Gastrocnemius medialis (tissue), 4 donors: ENCODE results near the gene SGTA. TPM values are rescaled to one million over a fixed set of nuclear protein-coding genes. Genes with fewer than 3 reads are reported as not detected.

ENCODE experiments used
- ATAC-seq, 2 donors: fragments of 150-250 bp; one replicate each; pipeline ENCODE4 v1.9.1; 2016
- DNase-seq, 2 donors: peaks; one replicate each; pipeline ENCODE4 v3.0.0-alpha.2; 2019
- H3K27ac ChIP-seq, 4 donors: fragments of 200-600 bp; sonication (generic); 1 replicate in 1 of 4; 2 replicates in 3 of 4; pipeline ENCODE4 v1.5.1; 2016 to 2018; ENCODE audit warnings: mild to moderate bottlenecking in 2 of 4, moderate library complexity in 1 of 4
- H3K27me3 ChIP-seq, 3 donors: fragments of 200-600 bp; sonication (generic) in 2 of 3; 1 replicate in 1 of 3; 2 replicates in 2 of 3; pipeline versions ENCODE4 v1.5.1 to v1.6.0; 2016 to 2019; ENCODE audit warnings: mild to moderate bottlenecking in 1 of 3, moderate library complexity in 1 of 3
- H3K36me3 ChIP-seq, 2 donors: fragments of 200-600 bp; sonication (generic) in 1 of 2; one replicate each; pipeline ENCODE4 v1.5.1; 2017 to 2018
- H3K4me1 ChIP-seq, 2 donors: fragments of 200-600 bp; sonication (generic) in 1 of 2; one replicate each; pipeline ENCODE4 v1.5.1; 2016 to 2017; ENCODE audit warnings: mild to moderate bottlenecking in 2 of 2
- H3K4me3 ChIP-seq, 4 donors: fragments of 200-600 bp; sonication (generic) in 3 of 4; 1 replicate in 1 of 4; 2 replicates in 3 of 4; pipeline ENCODE4 v1.5.1; 2016 to 2019; ENCODE audit warnings: mild to moderate bottlenecking in 2 of 4
- H3K9me3 ChIP-seq, 3 donors: fragments of 200-600 bp; sonication (generic) in 2 of 3; 1 replicate in 1 of 3; 2 replicates in 2 of 3; pipeline ENCODE4 v1.5.1; 2016 to 2019
- CTCF ChIP-seq, 5 experiments: fragments of 450-650 bp in 3 of 5; fragments of 200-600 bp in 2 of 5; sonication (generic) in 2 of 5; IDR thresholded peaks in 4 of 5; conservative IDR thresholded peaks in 1 of 5; 1 replicate in 4 of 5; 2 replicates in 1 of 5; pipeline ENCODE4 v1.5.1; 2016 to 2019; ENCODE audit warnings: antibody characterized with exemption in 5 of 5, mild to moderate bottlenecking in 3 of 5, moderate library complexity in 3 of 5
- POLR2A ChIP-seq, 2 donors: fragments of 450-650 bp; IDR thresholded peaks; one replicate each; pipeline ENCODE4 v1.6.1; 2017; ENCODE audit warnings: antibody characterized with exemption in 2 of 2, mild to moderate bottlenecking in 2 of 2, moderate library complexity in 2 of 2
- in situ Hi-C, 4 donors: fragments of 200-750 bp; cut with MboI; loops; one replicate each; pipeline versions ENCODE4 v1.15.0 to v1.8.0; 2017; ENCODE audit warnings: low sequenced_read_pairs in 4 of 4
- intact Hi-C: fragments of 100-400 bp; cut with DNase I; formaldehyde crosslinking; loops from one replicate; pipeline ENCODE4 v1.15.1; 2023; ENCODE audit warnings: low total_unique reads
- total RNA-seq, 4 donors: library from RNA; depleted of rRNA; stranded (reverse); fragments of >200 nt; gene quantifications; one replicate each; pipeline versions ENCODE4 v1.1.0 to v1.2.3, GENCODE V29; 2016

SGTA gene
- total RNA-seq, 4 donors from 2014 or later, result 70.0 to 114 (median 91.2) TPM

- in situ Hi-C loops, result loop anchor here in 1 of 4 donors (5.0 kb wide), 1 partner anchor 99 kb away; no protein-coding TSS in a partner anchor
Observed at GRCh38 chr19:2751438-2751830, 31.6 kb downstream of the SGTA start.

GRCh38 chr19:2750808-2751437 is 32.1 kb downstream of the SGTA start:
- TF ChIP-seq CTCF (IDR thresholded peaks at IDR 0.05 in 4 of 5, conservative IDR thresholded peaks at IDR 0.05 in 1 of 5) (no peak), POLR2A (IDR thresholded peaks at IDR 0.05) (no peak)
- H3K4me1 ChIP-seq, result peaks cover 0 to 6% of the 10 kb centered on the region in 2 donors
- H3K27me3 ChIP-seq, result no peaks in the 10 kb centered on the region
- no peak overlapping the region for H3K4me3 ChIP-seq
- no peak for ATAC-seq
- H3K36me3 ChIP-seq, result peaks cover 0 to 25% of the 10 kb centered on the region in 2 donors
- in situ Hi-C loops (loop anchor here in 1 of 4 donors (5.0 kb wide), 1 partner anchor 99 kb away; no protein-coding TSS in a partner anchor), intact Hi-C loops (no loop called here)
- H3K9me3 ChIP-seq, result no peaks in the 10 kb centered on the region
- no peak overlapping the region for H3K27ac ChIP-seq
- DNase-seq, result no peak

More at GRCh38 chr19:2751438-2751830, 31.6 kb downstream of the SGTA start:
- no peak for TF ChIP-seq CTCF (IDR thresholded peaks at IDR 0.05 in 4 of 5, conservative IDR thresholded peaks at IDR 0.05 in 1 of 5)
- no peak for TF ChIP-seq POLR2A (IDR thresholded peaks at IDR 0.05)
- intact Hi-C loops, result no loop called here
- no peaks in the 10 kb centered on the region for H3K27me3 ChIP-seq
- DNase-seq (no peak), ATAC-seq (no peak)
- H3K4me1 ChIP-seq, result peaks cover 0 to 6% of the 10 kb centered on the region in 2 donors
- H3K27ac ChIP-seq, result no peak overlapping the region
- H3K36me3 ChIP-seq, result peaks cover 0 to 29% of the 10 kb centered on the region in 2 donors
- H3K4me3 ChIP-seq, result no peak overlapping the region
- no peaks in the 10 kb centered on the region for H3K9me3 ChIP-seq

- Histone ChIP-seq H3K4me1 (peaks cover 0 to 6% of the 10 kb centered on the region in 2 donors), H3K4me3 (no peak overlapping the region), H3K27me3 (no peaks in the 10 kb centered on the region), H3K27ac (no peak overlapping the region), H3K36me3 (no peaks in the 10 kb centered on the region), H3K9me3 (no peaks in the 10 kb centered on the region)
- no peak for TF ChIP-seq POLR2A (IDR thresholded peaks at IDR 0.05)
- TF ChIP-seq CTCF (IDR thresholded peaks at IDR 0.05 in 4 of 5, conservative IDR thresholded peaks at IDR 0.05 in 1 of 5), result no peak
- no peak for DNase-seq
- in situ Hi-C loops, result loop anchor here in 3 of 4 donors (5.0 to 10.0 kb wide), 2 partner anchors 93 to 100 kb away; no protein-coding TSS in a partner anchor
- intact Hi-C loops, result no loop called here
- ATAC-seq, result no peak
Observed at GRCh38 chr19:2747349-2747748, 35.7 kb downstream of the SGTA start.

GRCh38 chr19:2744113-2744512 is 39.0 kb downstream of the SGTA start:
- Histone ChIP-seq H3K36me3 (no peaks in the 10 kb centered on the region), H3K9me3 (no peaks in the 10 kb centered on the region), H3K4me3 (no peak overlapping the region), H3K27ac (no peak overlapping the region), H3K4me1 (peaks cover 2 to 8% of the 10 kb centered on the region in 2 donors), H3K27me3 (no peaks in the 10 kb centered on the region)
- DNase-seq, result no peak
- TF ChIP-seq CTCF (IDR thresholded peaks at IDR 0.05 in 4 of 5, conservative IDR thresholded peaks at IDR 0.05 in 1 of 5) (no peak), POLR2A (IDR thresholded peaks at IDR 0.05) (no peak)
- in situ Hi-C loops (loop anchor here in 2 of 4 donors (10.0 kb wide), 1 partner anchor 89 kb away; no protein-coding TSS in a partner anchor), intact Hi-C loops (loop anchor here (5.0 kb wide), 1 partner anchor 1018 kb away; the partner anchor contains the start of genes APBA3 and MRPL54)
- no peak for ATAC-seq
